NCI-H2227 (cell line): ENCODE data around the gene ITGB8.

Source experiments
- DNase-seq: peaks from one replicate; lab custom pipeline; 2025; ENCODE audit not compliant: unreplicated experiment; lab: John Stamatoyannopoulos, UW

ITGB8 gene

GRCh38 chr7:20331910-20332813 is 1.5 kb downstream of the ITGB8 start:
- no peak for DNase-seq

- no peak for DNase-seq
Observed at GRCh38 chr7:20338285-20338684, 7.6 kb downstream of the ITGB8 start.

GRCh38 chr7:20340839-20341238 is 10.1 kb downstream of the ITGB8 start:
- no peak for DNase-seq

DNA sequence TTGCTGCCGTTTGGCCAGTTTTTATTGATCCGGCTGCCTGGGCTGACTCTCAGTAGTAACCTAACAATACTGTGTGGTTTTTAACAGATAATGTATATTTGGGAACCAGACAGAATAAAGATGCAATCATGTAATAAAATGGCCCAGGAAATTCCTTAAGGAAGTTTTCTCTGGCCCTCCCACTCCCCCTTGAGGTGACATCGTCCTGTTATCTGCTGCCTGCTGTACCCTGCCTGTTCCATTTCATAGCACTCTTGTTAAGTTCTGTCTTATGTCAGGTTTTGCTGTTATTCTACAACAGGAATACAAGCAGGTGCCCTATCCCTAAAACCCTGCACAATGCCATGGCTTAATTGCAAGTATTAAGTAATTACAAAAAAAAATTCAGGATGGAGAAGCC is 12.5 kb downstream of the ITGB8 start:
- no peak for DNase-seq

DNA sequence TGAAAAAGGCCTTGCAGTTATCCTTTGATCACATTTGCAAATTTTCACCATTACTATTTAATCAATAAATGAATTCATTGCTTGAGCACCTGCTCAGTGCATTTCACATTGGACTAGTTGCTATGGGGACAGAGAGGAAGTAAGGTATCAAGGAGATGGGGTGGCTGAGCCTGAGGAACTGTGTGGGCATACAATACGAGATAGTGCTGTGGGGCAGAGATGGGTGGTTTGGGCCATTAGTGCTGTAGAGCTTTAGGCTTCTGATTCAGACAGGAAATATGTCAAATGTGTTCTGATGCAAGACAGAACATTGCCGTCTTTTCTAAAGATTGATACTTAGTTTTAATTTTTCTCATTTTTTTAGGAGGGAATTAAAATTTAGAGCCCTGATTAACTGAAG is 13.2 kb downstream of the ITGB8 start:
- no peak for DNase-seq

- no peak for DNase-seq
Observed at GRCh38 chr7:20344396-20344795, 13.7 kb downstream of the ITGB8 start.

- no peak for DNase-seq
Observed at GRCh38 chr7:20346577-20346976, 15.9 kb downstream of the ITGB8 start.

GRCh38 chr7:20347680-20348079 is 17.0 kb downstream of the ITGB8 start:
- no peak for DNase-seq

DNA sequence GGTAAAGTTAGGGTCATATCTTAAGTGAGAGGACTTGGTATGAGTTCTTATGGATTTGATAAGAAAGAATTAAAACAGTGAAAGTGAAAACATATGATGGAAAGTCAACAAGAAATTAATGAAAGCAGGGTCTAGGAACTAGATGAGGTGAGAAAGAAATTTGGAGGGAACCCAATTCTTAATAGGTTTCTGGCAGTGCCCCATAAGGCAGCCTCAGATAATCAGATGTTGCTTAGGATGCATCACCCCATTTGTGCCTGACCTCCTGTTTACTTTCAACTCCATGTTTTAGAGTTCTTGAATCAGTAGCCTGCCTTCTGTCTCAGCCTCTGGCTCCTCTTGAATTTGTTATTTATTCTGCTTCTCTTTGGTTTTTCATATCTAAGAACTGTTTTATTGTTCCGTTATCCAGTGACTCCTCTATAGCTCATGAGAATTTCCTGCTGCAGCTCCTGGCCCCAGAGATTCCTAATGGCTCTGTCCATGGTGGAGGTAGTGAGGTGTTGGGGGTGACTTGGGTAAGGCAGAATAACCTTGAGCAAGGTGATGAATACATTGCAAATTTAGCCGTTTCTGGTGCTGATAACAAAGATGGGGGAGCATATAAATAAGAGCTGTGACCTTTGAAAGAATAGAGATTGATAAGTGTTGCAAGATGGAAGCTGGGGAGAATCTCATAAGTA is 17.6 kb downstream of the ITGB8 start:
- no peak for DNase-seq

- no peak for DNase-seq
Observed at GRCh38 chr7:20350518-20350951, 19.8 kb downstream of the ITGB8 start.

DNA sequence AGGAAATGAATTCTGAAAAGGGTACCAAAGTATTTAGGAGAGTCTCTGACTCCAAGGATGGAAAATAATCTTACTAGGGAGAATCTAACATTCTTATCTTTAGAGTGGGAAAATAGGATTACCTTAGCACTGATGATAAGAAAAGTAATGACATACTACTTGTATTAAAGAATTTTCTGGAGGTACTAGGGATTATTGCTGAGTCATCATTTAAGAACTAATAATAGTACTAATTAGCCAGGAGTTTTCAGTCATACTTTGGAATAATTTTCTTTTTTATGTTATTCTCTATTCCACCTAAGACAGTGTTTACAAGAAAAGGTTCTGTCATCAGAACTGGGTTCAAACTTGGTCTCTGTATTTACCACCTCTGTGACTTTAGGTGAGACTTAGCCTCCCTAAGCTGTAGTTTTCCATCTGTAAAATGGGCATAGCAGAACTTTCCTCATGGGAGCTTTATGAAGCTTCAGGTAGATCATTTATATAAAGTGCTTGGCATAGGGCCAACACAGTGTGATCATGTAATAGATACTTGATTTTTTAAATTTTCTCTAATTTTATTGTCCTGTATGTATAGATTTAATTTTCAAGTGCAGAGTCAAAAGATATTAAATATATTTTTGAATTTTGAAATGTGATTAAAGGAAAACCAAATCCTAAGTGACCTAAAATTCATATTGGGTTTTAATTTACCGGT is 20.4 kb downstream of the ITGB8 start:
- DNase-seq: no peak

- DNase-seq: no peak
Observed at GRCh38 chr7:20351901-20352300, 21.2 kb downstream of the ITGB8 start.

DNA sequence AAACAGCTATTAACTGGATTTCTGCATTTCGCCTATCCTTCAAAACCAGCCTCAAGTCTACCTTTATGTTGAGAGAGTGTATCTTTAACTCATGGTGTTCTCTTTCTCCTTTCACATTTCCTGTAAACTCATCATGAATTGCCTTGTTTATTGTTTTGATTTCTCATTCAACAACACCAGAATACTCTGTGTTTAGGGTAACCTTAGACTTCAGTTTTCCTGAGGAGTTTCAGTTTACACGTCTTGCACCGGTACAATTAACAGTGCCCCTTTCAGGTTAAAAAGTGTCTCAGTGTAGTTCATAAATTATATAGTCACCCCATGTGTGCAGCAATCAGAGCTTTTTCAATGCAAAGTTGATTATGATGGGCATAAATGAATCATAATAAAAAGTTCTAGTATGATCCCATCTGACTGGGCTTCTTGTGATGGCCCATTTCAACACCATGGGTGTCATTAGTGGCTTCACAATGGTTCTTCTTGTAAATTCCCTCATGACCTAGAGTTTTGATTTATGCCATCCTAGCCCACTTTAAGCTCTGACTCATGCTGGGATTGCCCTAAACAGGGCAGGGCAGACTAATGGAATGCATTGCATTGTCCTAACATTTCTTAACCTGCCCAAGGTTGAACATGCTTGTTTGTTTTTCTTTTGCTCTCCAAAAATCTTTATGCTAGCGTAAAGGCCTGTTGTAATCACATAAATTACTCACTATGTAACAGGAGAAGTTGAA is 22.0 kb downstream of the ITGB8 start:
- DNase-seq: peak; percentile 19

DNA sequence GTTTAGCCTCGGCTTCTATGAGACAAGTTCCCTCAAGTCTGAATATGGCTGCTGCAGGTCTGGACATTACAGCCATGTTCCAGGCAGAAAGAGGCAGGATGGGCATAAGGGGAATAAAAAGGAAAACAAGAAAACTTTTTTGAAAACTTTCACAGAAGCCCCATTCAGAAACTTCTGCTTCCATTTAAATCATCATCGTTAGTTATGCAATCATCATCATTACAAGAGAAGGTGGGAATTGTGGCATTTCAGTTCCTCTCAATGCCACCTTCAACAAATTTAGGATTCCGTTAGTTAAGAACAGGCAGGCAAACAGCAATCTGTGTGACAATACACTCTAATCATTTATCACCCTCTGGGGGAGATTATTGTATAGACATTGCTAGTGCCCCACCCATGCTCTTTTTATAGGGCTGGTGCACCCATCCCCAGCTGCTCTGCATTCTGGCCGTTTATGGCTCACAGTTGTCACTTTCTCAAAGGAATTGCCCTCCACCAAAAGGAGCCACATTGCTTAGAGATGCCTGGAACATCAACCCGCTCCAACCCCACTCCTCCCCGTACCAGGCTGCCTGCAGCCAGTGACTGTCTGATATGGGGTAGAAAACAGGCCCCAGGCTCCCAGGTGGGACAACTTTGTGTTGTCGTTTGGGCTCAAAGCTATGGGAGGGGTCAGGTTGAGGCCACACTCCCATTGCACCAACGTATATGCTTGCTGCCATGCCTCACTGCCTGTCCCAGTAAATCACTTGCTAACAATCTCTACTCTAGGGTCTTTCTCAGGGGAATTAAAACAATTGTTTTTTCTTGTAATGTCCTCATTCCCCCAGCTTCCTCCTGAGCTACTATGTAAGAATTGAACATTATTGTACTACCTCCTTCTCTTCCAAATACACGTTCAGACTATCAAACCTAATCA is 24.2 kb downstream of the ITGB8 start:
- no peak for DNase-seq

- no peak for DNase-seq
Observed at GRCh38 chr7:20358106-20358505, 27.4 kb downstream of the ITGB8 start.

GRCh38 chr7:20358762-20359282 is 28.1 kb downstream of the ITGB8 start:
- DNase-seq: no peak

GRCh38 chr7:20359341-20359963 is 28.8 kb downstream of the ITGB8 start:
- DNase-seq: no peak

- DNase-seq: no peak
Observed at GRCh38 chr7:20362574-20363253, 32.0 kb downstream of the ITGB8 start.
